T-helper 17 cell (primary cell): ENCODE data around the gene ZNF112. TPM values are rescaled to one million over a fixed set of nuclear protein-coding genes. Genes with fewer than 3 reads are reported as not detected.

ENCODE experiments used
- total RNA-seq, 4 donors: library from RNA in 2 of 4; stranded (reverse) in 2 of 4; gene quantifications; one replicate each; pipeline ENCODE4 v1.2.3 and lab custom pipeline; 2022 to 2026

Gene ZNF112
- total RNA-seq, 2 donors from 2014 or later = not detected

Other genes with a start within 250 kb of the ZNF112 start
- gene ZNF225, start 243.3 kb downstream of the ZNF112 start, total RNA-seq = 1 to 10 TPM in 1 of 2 donors, under 1 TPM in 1; 0.63 to 1.7 TPM
- 1 to 10 TPM; 3.7 to 5.5 TPM for gene ZNF234, start 215.1 kb downstream of the ZNF112 start, total RNA-seq
- gene ZNF226, start 191.6 kb downstream of the ZNF112 start, total RNA-seq = 10 to 100 TPM; 11.4 to 16.0 TPM
- gene ZNF227, start 144.1 kb downstream of the ZNF112 start, total RNA-seq = 10 to 100 TPM; 11.8 to 22.5 TPM
- under 1 TPM; 0.10 to 0.45 TPM for gene ZNF233, start 96.8 kb downstream of the ZNF112 start, total RNA-seq
- 1 to 10 TPM; 4.2 to 5.3 TPM for gene ZNF235, start 51.7 kb downstream of the ZNF112 start, total RNA-seq
- under 1 TPM in 1 of 2 donors, not detected in 1; 0.85 TPM for gene ZNF285, start 44.9 kb upstream of the ZNF112 start, total RNA-seq
- gene ZNF229, start 91.8 kb upstream of the ZNF112 start, total RNA-seq = under 1 TPM in 1 of 2 donors, not detected in 1; 0.25 TPM
- 1 to 10 TPM; 5.8 to 6.2 TPM for gene ZNF180, start 143.8 kb upstream of the ZNF112 start, total RNA-seq
- not detected for gene CEACAM20, start 173.0 kb upstream of the ZNF112 start, total RNA-seq